Stimulated activated CD8-positive, alpha-beta memory T cell treated with anti-CD3 and anti-CD28 coated beads, Interleukin-7, amount 100 ng/mL, for 1 hour (primary cell): ENCODE measurements around the gene KDM5C.
"Not testable (repeated sequence)": the region's sequence is repeated elsewhere in the genome, so short reads cannot be mapped to it uniquely, and the experiment has no call there.

Source experiments
- DNase-seq, 2 donors: peaks; one replicate each; pipeline ENCODE4 v3.0.0-alpha.2; 2020; ENCODE audit warnings: low read depth in 2 of 2

KDM5C gene

GRCh38 chrX:53190363-53190960 lies 34.5 kb downstream of the KDM5C start:
- no peak for DNase-seq

GRCh38 chrX:53188763-53189162 lies 36.2 kb downstream of the KDM5C start:
- no peak for DNase-seq

- DNase-seq: no peak
These were observed 38.7 kb downstream of the KDM5C start for GRCh38 chrX:53186351-53186750.

GRCh38 chrX:53184836-53185235 lies 40.2 kb downstream of the KDM5C start:
- DNase-seq: no peak

- DNase-seq: no peak
These were observed 53.7 kb downstream of the KDM5C start for GRCh38 chrX:53171356-53171755.

GRCh38 chrX:53166103-53166502 lies 58.9 kb downstream of the KDM5C start:
- DNase-seq: no peak

GRCh38 chrX:53164566-53164965 lies 60.4 kb downstream of the KDM5C start:
- not testable (repeated sequence) for DNase-seq

GRCh38 chrX:53163436-53163835 lies 61.6 kb downstream of the KDM5C start:
- DNase-seq: no peak

- DNase-seq: no peak
These were observed 64.6 kb downstream of the KDM5C start for GRCh38 chrX:53160297-53160983.

- no peak for DNase-seq
These were observed 65.8 kb downstream of the KDM5C start for GRCh38 chrX:53159184-53159583.

GRCh38 chrX:53156207-53156596 lies 68.8 kb downstream of the KDM5C start:
- DNase-seq: no peak

GRCh38 chrX:53155512-53156206 lies 69.3 kb downstream of the KDM5C start:
- DNase-seq: no peak

GRCh38 chrX:53153581-53153980 lies 71.4 kb downstream of the KDM5C start:
- DNase-seq: no peak
